ENCODE results near the gene SLC16A5. TPM values are rescaled to one million over a fixed set of nuclear protein-coding genes. Genes with fewer than 3 reads are reported as not detected.

SLC16A5 gene
- total RNA-seq, 6 donors from 2014 or later: 40.6 to 234 (median 123) TPM

DNA sequence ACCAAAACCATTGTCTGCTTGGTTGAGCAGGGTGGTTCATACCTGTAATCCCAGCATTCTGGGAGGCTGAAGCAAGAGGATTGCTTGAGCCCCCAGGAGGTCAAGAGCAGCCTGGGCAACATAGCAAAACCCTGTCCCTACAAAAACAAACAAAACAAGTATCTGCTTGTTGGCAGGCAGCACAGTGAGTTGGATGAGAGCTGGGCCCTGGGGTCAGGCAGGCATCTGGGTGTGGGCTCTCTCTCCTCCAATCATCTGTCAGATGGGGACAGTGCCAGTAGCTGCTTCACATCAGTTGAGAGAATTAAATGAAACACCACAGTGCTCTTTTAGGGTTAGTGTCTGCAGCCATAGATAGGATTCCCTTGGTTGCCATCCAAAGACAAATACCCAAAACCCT is 27.8 kb downstream of the SLC16A5 start:
- Histone ChIP-seq H3K27ac (peak overlapping the region in 2 of 4 donors; percentile 92 to 94), H3K4me3 (no peak overlapping the region)

DNA sequence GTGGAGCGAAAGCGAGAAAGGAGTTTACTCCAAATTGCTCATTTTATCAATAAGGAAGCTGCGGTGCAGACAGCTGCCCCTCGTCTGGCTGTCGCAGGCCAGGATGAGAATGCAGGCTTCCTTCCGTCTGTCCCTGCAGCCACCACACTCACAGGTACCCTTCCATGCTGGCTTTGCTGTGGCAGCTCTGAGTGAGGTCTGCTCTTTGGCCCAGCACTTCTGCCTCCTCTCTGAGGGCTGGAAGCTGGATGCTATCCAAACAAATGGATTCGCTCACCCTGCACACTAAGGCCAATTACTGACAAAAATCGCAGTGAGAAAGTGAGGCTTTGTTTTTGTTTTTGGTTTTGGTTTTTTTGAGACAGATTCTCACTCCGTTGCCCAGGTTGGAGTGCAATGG is 29.0 kb downstream of the SLC16A5 start:
- WGBS, 2 donors: 67 to 86% methylated on average over 9 of the region's 9 CpGs
- Histone ChIP-seq H3K4me1 (peaks cover 24 to 37% (median 30%) of the 10 kb centered on the region in 4 donors), H3K36me3 (peaks cover 0 to 17% (median 9%) of the 10 kb centered on the region in 4 donors), H3K27me3 (no peaks in the 10 kb centered on the region), H3K9me3 (no peaks in the 10 kb centered on the region), H3K27ac (peak overlapping the region in 2 of 4 donors; percentile 1 to 94), H3K4me3 (no peak overlapping the region)
- no peak for ATAC-seq (ENCODE audit: low FRiP score in 2 of 2)
- no peak for TF ChIP-seq EP300 (IDR thresholded peaks at IDR 0.05)
- no peak for TF ChIP-seq POLR2AphosphoS5 (IDR thresholded peaks at IDR 0.05)
- TF ChIP-seq CTCF (IDR thresholded peaks at IDR 0.05): no peak
- no peak for TF ChIP-seq POLR2A (IDR thresholded peaks at IDR 0.05)
- DNase-seq: no peak

More for the DNA sequence above, 27.8 kb downstream of the SLC16A5 start:
- Histone ChIP-seq H3K36me3 (peaks cover 0 to 10% (median 8%) of the 10 kb centered on the region in 4 donors), H3K4me1 (peaks cover 36 to 49% (median 41%) of the 10 kb centered on the region in 4 donors), H3K9me3 (no peaks in the 10 kb centered on the region), H3K27me3 (no peaks in the 10 kb centered on the region)
- TF ChIP-seq CTCF (IDR thresholded peaks at IDR 0.05): no peak
- TF ChIP-seq POLR2A (IDR thresholded peaks at IDR 0.05): no peak
- DNase-seq (no peak), ATAC-seq (ENCODE audit: low FRiP score in 2 of 2) (no peak)

GRCh38 chr17:75118307-75118706 is 30.6 kb downstream of the SLC16A5 start:
- WGBS, 2 donors: 93% methylated on average over 14 of the region's 14 CpGs
- Histone ChIP-seq H3K4me1 (peaks cover 22 to 31% (median 25%) of the 10 kb centered on the region in 4 donors), H3K9me3 (no peaks in the 10 kb centered on the region), H3K27ac (no peak overlapping the region), H3K4me3 (no peak overlapping the region), H3K27me3 (no peaks in the 10 kb centered on the region), H3K36me3 (peaks cover 0 to 17% (median 9%) of the 10 kb centered on the region in 4 donors)
- no peak for DNase-seq
- ATAC-seq (ENCODE audit: low FRiP score in 2 of 2): no peak
- TF ChIP-seq EP300 (IDR thresholded peaks at IDR 0.05) (no peak), CTCF (IDR thresholded peaks at IDR 0.05) (no peak), POLR2AphosphoS5 (IDR thresholded peaks at IDR 0.05) (no peak), POLR2A (IDR thresholded peaks at IDR 0.05) (no peak)

- Histone ChIP-seq H3K4me3 (no peak overlapping the region), H3K36me3 (peaks cover 0 to 22% (median 5%) of the 10 kb centered on the region in 4 donors), H3K4me1 (peaks cover 16 to 35% (median 27%) of the 10 kb centered on the region in 4 donors), H3K27me3 (no peaks in the 10 kb centered on the region), H3K27ac (peak overlapping the region; percentile 81 to 95 (median 84)), H3K9me3 (no peaks in the 10 kb centered on the region)
- WGBS, 2 donors: 65 to 74% methylated on average over 12 to 17 of the region's 19 CpGs
- peak; percentile 70 to 88 for DNase-seq
- ATAC-seq (ENCODE audit: low FRiP score in 2 of 2): peak; percentile 74 to 89
- TF ChIP-seq POLR2A (IDR thresholded peaks at IDR 0.05): peak in 1 of 4 donors; percentile 26
- no peak for TF ChIP-seq CTCF (IDR thresholded peaks at IDR 0.05)
- TF ChIP-seq POLR2AphosphoS5 (IDR thresholded peaks at IDR 0.05): peak; percentile 60 to 86
- peak in 2 of 4 donors; percentile 71 to 84 for TF ChIP-seq EP300 (IDR thresholded peaks at IDR 0.05)
Observed at GRCh38 chr17:75124041-75124818, 36.5 kb downstream of the SLC16A5 start.
